Measurements from ENCODE around the gene UTS2R. TPM values are rescaled to one million over a fixed set of nuclear protein-coding genes. Genes with fewer than 3 reads are reported as not detected.

Gene UTS2R
- total RNA-seq, 4 donors from 2014 or later = not detected

DNA sequence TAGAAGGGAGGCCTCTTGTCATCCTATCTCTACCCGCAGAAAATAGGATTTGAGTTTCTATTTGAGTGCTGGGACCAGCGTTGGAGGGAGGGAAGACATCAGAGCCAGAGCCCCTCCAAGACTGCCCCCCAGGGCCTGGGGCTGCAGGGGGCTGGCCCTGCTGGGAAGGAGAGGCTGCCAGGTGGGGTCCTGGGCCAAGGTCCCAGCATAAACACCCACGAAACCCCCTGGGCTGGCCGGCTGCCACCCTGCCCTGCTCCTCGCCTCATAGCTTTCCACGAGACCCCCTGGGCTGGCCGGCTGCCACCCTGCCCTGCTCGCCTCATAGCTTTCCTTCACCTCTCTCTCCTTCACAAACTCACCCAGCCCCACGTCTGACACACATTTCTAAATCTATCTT is 23.1 kb upstream of the UTS2R start:
- intact Hi-C loops (cut with DNase I; ENCODE audit: low total_unique reads) = no loop called here
- no peaks in the 10 kb centered on the region for H3K36me3 ChIP-seq
- H3K9me3 ChIP-seq = no peaks in the 10 kb centered on the region
- H3K27me3 ChIP-seq = no peaks in the 10 kb centered on the region
- H3K4me1 ChIP-seq = no peaks in the 10 kb centered on the region
- no peak overlapping the region for H3K27ac ChIP-seq
- DNase-seq (no peak), ATAC-seq (no peak)
- no peak overlapping the region for H3K4me3 ChIP-seq
- no peak for TF ChIP-seq CTCF (IDR thresholded peaks at IDR 0.05 in 4 of 5, conservative IDR thresholded peaks at IDR 0.05 in 1 of 5)
- no peak for TF ChIP-seq POLR2A (IDR thresholded peaks at IDR 0.05)
- in situ Hi-C loops (cut with MboI; ENCODE audit: low sequenced_read_pairs in 4 of 4) = no loop called here

GRCh38 chr17:82348866-82349265 is 22.7 kb upstream of the UTS2R start:
- Histone ChIP-seq H3K4me1 (no peaks in the 10 kb centered on the region), H3K36me3 (no peaks in the 10 kb centered on the region), H3K27ac (no peak overlapping the region), H3K9me3 (no peaks in the 10 kb centered on the region), H3K27me3 (no peaks in the 10 kb centered on the region), H3K4me3 (no peak overlapping the region)
- DNase-seq = no peak
- in situ Hi-C loops (cut with MboI; ENCODE audit: low sequenced_read_pairs in 4 of 4) = no loop called here
- TF ChIP-seq CTCF (IDR thresholded peaks at IDR 0.05 in 4 of 5, conservative IDR thresholded peaks at IDR 0.05 in 1 of 5) (no peak), POLR2A (IDR thresholded peaks at IDR 0.05) (no peak)
- intact Hi-C loops (cut with DNase I; ENCODE audit: low total_unique reads) = no loop called here
- no peak for ATAC-seq

DNA sequence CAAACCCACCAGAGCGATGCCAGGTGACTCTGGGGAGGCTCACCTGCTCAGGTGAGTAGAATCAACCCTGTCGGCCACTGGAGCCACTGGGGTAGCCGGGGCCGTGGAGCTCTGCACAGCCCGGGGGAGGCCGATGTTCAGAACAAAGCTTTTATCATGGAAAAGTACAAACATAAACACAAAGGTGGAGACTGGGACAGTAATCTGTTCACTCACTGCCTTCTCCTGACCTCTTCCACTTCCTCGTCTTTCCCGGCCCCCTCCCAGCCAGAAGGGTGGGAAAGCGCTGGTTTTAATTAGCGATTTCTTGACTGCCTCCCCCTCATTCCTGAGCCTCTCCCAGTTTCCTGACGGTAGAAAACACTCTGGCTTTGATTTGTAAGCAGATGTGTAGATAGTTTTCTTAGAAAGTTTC is 22.3 kb upstream of the UTS2R start:
- Histone ChIP-seq H3K27me3 (no peaks in the 10 kb centered on the region), H3K27ac (no peak overlapping the region), H3K4me1 (no peaks in the 10 kb centered on the region), H3K36me3 (no peaks in the 10 kb centered on the region), H3K4me3 (no peak overlapping the region), H3K9me3 (no peaks in the 10 kb centered on the region)
- DNase-seq (no peak), ATAC-seq (no peak)
- in situ Hi-C loops (cut with MboI; ENCODE audit: low sequenced_read_pairs in 4 of 4) = no loop called here
- intact Hi-C loops (cut with DNase I; ENCODE audit: low total_unique reads) = no loop called here
- TF ChIP-seq POLR2A (IDR thresholded peaks at IDR 0.05) = no peak
- TF ChIP-seq CTCF (IDR thresholded peaks at IDR 0.05 in 4 of 5, conservative IDR thresholded peaks at IDR 0.05 in 1 of 5) = no peak

DNA sequence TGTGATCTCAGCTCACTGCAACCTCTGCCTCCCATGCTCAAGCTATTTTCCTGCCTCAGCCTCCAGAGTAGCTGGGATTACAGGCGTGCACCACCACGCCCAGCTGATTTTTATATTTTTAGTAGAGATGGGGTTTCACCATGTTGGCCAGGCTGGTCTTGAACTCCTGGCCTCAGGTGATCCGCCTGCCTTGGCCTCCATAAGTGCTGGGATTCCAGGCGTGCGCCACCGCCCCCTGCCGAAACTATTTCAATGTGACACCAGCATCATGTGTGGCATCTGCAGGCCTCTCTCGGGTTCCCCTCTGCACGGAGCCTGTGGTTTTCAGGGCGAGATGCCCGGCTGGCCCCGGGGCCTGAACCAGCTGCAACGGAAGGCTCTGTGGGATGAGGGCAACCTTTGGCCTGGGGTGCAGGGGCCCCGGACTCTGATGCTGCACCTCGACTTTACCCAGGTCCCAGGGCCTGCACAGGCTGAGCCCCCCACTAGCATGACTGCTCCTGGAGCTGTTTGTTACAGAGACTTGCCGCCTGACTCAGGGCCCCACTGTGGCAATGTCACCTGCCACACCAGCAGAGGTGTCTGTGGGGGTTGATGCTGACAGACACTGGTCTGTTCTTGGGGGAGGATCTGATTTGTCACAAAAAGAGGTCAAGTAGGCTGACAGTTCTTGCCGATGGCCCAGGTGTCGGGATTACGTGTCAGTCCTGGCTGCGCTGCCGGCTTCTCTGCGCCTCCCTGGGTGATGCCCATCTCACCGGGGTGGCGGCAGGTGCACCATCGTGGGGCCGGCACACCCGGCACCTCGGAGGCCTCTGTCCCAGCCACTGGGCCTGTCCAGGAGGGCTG is 21.2 kb upstream of the UTS2R start:
- intact Hi-C loops (cut with DNase I; ENCODE audit: low total_unique reads) = loop anchor here (2.0 kb wide), 1 partner anchor 202 kb away; no protein-coding TSS in a partner anchor
- H3K4me1 ChIP-seq = no peaks in the 10 kb centered on the region
- H3K9me3 ChIP-seq = no peaks in the 10 kb centered on the region
- H3K4me3 ChIP-seq = no peak overlapping the region
- ATAC-seq (no peak), DNase-seq (no peak)
- in situ Hi-C loops (cut with MboI; ENCODE audit: low sequenced_read_pairs in 4 of 4) = loop anchor here (5.0 to 25.0 kb wide), 5 partner anchors 62 to 412 kb away; partner anchors contain the start of genes HEXD (in 1 of the 4), OGFOD3 (in 1 of the 4) and TBCD (in 1 of the 4)
- TF ChIP-seq POLR2A (IDR thresholded peaks at IDR 0.05) = no peak
- no peak for TF ChIP-seq CTCF (IDR thresholded peaks at IDR 0.05 in 4 of 5, conservative IDR thresholded peaks at IDR 0.05 in 1 of 5)
- no peaks in the 10 kb centered on the region for H3K36me3 ChIP-seq
- H3K27ac ChIP-seq = no peak overlapping the region
- peaks cover 0 to 8% (median 3%) of the 10 kb centered on the region in 3 donors for H3K27me3 ChIP-seq
